B cell (primary cell): ENCODE data around the gene PNLIPRP1. TPM values are rescaled to one million over a fixed set of nuclear protein-coding genes. Genes with fewer than 3 reads are reported as not detected.

Source experiments
- ATAC-seq: fragments of 200-7000 bp; cut with Tn5 transposase; one replicate; pipeline ENCODE4 v1.10.0; 2021; ENCODE audit warnings: low read depth, mild to moderate bottlenecking, moderate number of reproducible peaks, moderate library complexity
- CTCF ChIA-PET: fragments of 350-600 bp; sonication (Branson Sonifier 250); formaldehyde crosslinking; loops from one replicate; lab custom pipeline; 2021; ENCODE audit warnings: antibody characterized with exemption, inconsistent platforms; lab: Charles Lee
- POLR2A ChIA-PET: fragments of 350-600 bp; sonication (Branson Sonifier 250); formaldehyde crosslinking; loops from one replicate; lab custom pipeline; 2021; ENCODE audit warnings: antibody characterized with exemption; lab: Charles Lee
- DNase-seq: peaks from one replicate; pipeline ENCODE4 v3.0.0; 2013
- H2AFZ ChIP-seq: 2 replicates; pipeline ENCODE4 v1.6.1; 2012; ENCODE audit warnings: mild to moderate bottlenecking, low read depth, low read length; ENCODE audit not compliant: insufficient read depth, poor library complexity, severe bottlenecking
- H3K27ac ChIP-seq, 2 donors: 1 replicate in 1 of 2; 2 replicates in 1 of 2; pipeline ENCODE4 v1.5.1; 2012 to 2013; ENCODE audit warnings: low read length in 2 of 2, mild to moderate bottlenecking in 2 of 2, moderate library complexity in 1 of 2
- H3K27me3 ChIP-seq, 4 experiments: fragments of 200-600 bp in 1 of 4; sonication (generic) in 1 of 4; replicated peaks in 1 of 4; 1 replicate in 2 of 4; 2 replicates in 2 of 4; pipeline versions ENCODE4 v1.6.1 to v1.7.0; 2013 to 2016; ENCODE audit warnings: low read length in 3 of 4, mild to moderate bottlenecking in 2 of 4, mixed read lengths in 1 of 4, moderate library complexity in 1 of 4; ENCODE audit not compliant: insufficient read depth in 4 of 4, control insufficient read depth in 3 of 4; ENCODE audit errors: control extremely low read depth in 1 of 4
- H3K36me3 ChIP-seq, 2 experiments: replicated peaks in 1 of 2; 1 replicate in 1 of 2; 2 replicates in 1 of 2; pipeline versions ENCODE4 v1.6.1 to v1.7.1; 2013; ENCODE audit warnings: low read length in 1 of 2; ENCODE audit not compliant: insufficient read depth in 2 of 2, control insufficient read depth in 1 of 2; ENCODE audit errors: control extremely low read depth in 1 of 2, extremely low read depth in 1 of 2
- H3K4me1 ChIP-seq, 2 donors: fragments of 200-600 bp in 1 of 2; sonication (generic) in 1 of 2; 1 replicate in 1 of 2; 2 replicates in 1 of 2; pipeline versions ENCODE4 v1.5.1 to v1.6.1; 2013 to 2017; ENCODE audit warnings: low read length in 2 of 2; ENCODE audit not compliant: control insufficient read depth in 2 of 2, insufficient read depth in 2 of 2
- H3K4me2 ChIP-seq: replicated peaks from 2 replicates; pipeline ENCODE3; 2012; ENCODE audit warnings: mild to moderate bottlenecking, low read depth, low read length; ENCODE audit not compliant: poor library complexity, severe bottlenecking
- H3K4me3 ChIP-seq, 5 experiments: fragments of 200-600 bp in 1 of 5; sonication (generic) in 1 of 5; 1 replicate in 3 of 5; 2 replicates in 2 of 5; pipeline versions ENCODE4 v1.5.1 to v1.7.0; 2011 to 2016; ENCODE audit warnings: low read length in 4 of 5, mild to moderate bottlenecking in 4 of 5, low read depth in 2 of 5, control low read depth in 1 of 5, moderate library complexity in 1 of 5; ENCODE audit not compliant: insufficient read depth in 1 of 5; ENCODE audit errors: control extremely low read depth in 1 of 5, extremely low read depth in 1 of 5
- H3K79me2 ChIP-seq: fragments of 200-600 bp; sonication (generic); one replicate; pipeline ENCODE4 v1.6.0; 2016; ENCODE audit warnings: low read length; ENCODE audit not compliant: control insufficient read depth, insufficient read depth
- H3K9ac ChIP-seq: fragments of 200-600 bp; sonication (generic); 2 replicates; pipeline ENCODE4 v1.6.1; 2017; ENCODE audit warnings: mild to moderate bottlenecking, low read length, moderate library complexity
- H3K9me3 ChIP-seq, 3 donors: one replicate each; pipeline versions ENCODE4 v1.6.1 to v1.7.1; 2013; ENCODE audit warnings: low read length in 2 of 3; ENCODE audit not compliant: control insufficient read depth in 2 of 3, insufficient read depth in 1 of 3; ENCODE audit errors: control extremely low read depth in 1 of 3
- H4K20me1 ChIP-seq: 2 replicates; pipeline ENCODE4 v1.6.0; 2012; ENCODE audit warnings: mild to moderate bottlenecking, low read length; ENCODE audit not compliant: insufficient read depth, control insufficient read depth, poor library complexity, severe bottlenecking
- H3K27ac Mint-ChIP-seq: one replicate; pipeline ENCODE4 v1.8.0; 2021; ENCODE audit warnings: mixed read lengths
- H3K27me3 Mint-ChIP-seq: one replicate; pipeline ENCODE4 v1.8.0; 2021; ENCODE audit warnings: mixed read lengths
- H3K4me1 Mint-ChIP-seq: one replicate; pipeline ENCODE4 v1.8.0; 2021; ENCODE audit warnings: mixed read lengths
- H3K4me3 Mint-ChIP-seq: one replicate; pipeline ENCODE4 v1.8.0; 2021; ENCODE audit warnings: mixed read lengths
- H3K9me3 Mint-ChIP-seq: one replicate; pipeline ENCODE4 v1.8.0; 2022; ENCODE audit warnings: mixed read lengths; ENCODE audit not compliant: insufficient read depth
- CTCF ChIP-seq: fragments of 200-600 bp; IDR thresholded peaks from one replicate; pipeline ENCODE4 v1.8.0; 2022; ENCODE audit warnings: antibody characterized with exemption, mild to moderate bottlenecking
- EZH2 ChIP-seq: IDR thresholded peaks from 2 replicates; pipeline ENCODE4 v1.6.1; 2012; ENCODE audit warnings: borderline replicate concordance, low read depth, mild to moderate bottlenecking, moderate library complexity, low read length; ENCODE audit not compliant: insufficient read depth, poor library complexity, severe bottlenecking
- WGBS: methylation state at CpG from one replicate; pipeline ENCODE4 v1.1.5; 2013; ENCODE audit warnings: missing lambda C conversion rate; ENCODE audit not compliant: insufficient coverage; 5-methylcytosine and 5-hydroxymethylcytosine counted together
- intact Hi-C: fragments of 100-400 bp; cut with micrococcal nuclease; formaldehyde crosslinking; loops from one replicate; pipeline ENCODE4 v1.10.0; 2022
- polyA plus RNA-seq: library from polyadenylated mRNA; depleted of rRNA; stranded (reverse); fragments of >200 nt; gene quantifications from 2 replicates; pipeline ENCODE4 v1.2.3, GENCODE V29; 2012
- total RNA-seq, 2 donors: library from RNA; stranded (reverse); fragments of 120-200 nt in 1 of 2; gene quantifications; 1 replicate in 1 of 2; 2 replicates in 1 of 2; pipeline versions ENCODE4 v1.2.3 to v1.2.4, GENCODE V29; 2013 to 2022

The PNLIPRP1 gene
- total and polyA plus RNA-seq, 2 donors (not counting 1 experiment from before 2014, with no cell fraction given) = not detected

GRCh38 chr10:116548301-116548700, 42.5 kb upstream of the PNLIPRP1 start:
- Histone ChIP-seq H4K20me1 (no peaks in the 10 kb centered on the region), H3K27me3 (no peaks in the 10 kb centered on the region), H3K4me2 (no peak overlapping the region), H3K4me1 (no peaks in the 10 kb centered on the region), H3K79me2 (no peaks in the 10 kb centered on the region), H3K27ac (no peak overlapping the region), H3K9me3 (no peaks in the 10 kb centered on the region), H3K9ac (no peak overlapping the region), H2AFZ (no peak overlapping the region), H3K36me3 (no peaks in the 10 kb centered on the region), H3K4me3 (no peak overlapping the region)
- ChIA-PET CTCF (no interaction called here), POLR2A (no interaction called here)
- H3K4me3 Mint-ChIP-seq = no peak overlapping the region
- DNase-seq (no peak), ATAC-seq (no peak)
- intact Hi-C loops = no loop called here
- 82% methylated on average over 3 of the region's 5 CpGs for WGBS
- H3K27me3 Mint-ChIP-seq = no peaks in the 10 kb centered on the region
- H3K27ac Mint-ChIP-seq = no peak overlapping the region
- no peaks in the 10 kb centered on the region for H3K4me1 Mint-ChIP-seq
- H3K9me3 Mint-ChIP-seq = no peaks in the 10 kb centered on the region
- TF ChIP-seq EZH2 = no peak
- TF ChIP-seq CTCF = no peak

GRCh38 chr10:116553378-116553980, 37.3 kb upstream of the PNLIPRP1 start:
- H3K27me3 ChIP-seq = no peaks in the 10 kb centered on the region
- no peak overlapping the region for H3K4me3 Mint-ChIP-seq
- POLR2A ChIA-PET = no interaction called here
- no peaks in the 10 kb centered on the region for H3K4me1 ChIP-seq
- no peaks in the 10 kb centered on the region for H4K20me1 ChIP-seq
- no peak overlapping the region for H3K4me3 ChIP-seq
- no peaks in the 10 kb centered on the region for H3K27me3 Mint-ChIP-seq
- H3K4me2 ChIP-seq = no peak overlapping the region
- no peak overlapping the region for H3K27ac ChIP-seq
- ATAC-seq = no peak
- no peaks in the 10 kb centered on the region for H3K4me1 Mint-ChIP-seq
- TF ChIP-seq EZH2 = no peak
- no peak for DNase-seq
- intact Hi-C loops = no loop called here
- WGBS = 90% methylated on average over 8 of the region's 13 CpGs
- H2AFZ ChIP-seq = no peak overlapping the region
- H3K9me3 ChIP-seq = peaks cover 0 to 1% (median 0%) of the 10 kb centered on the region in 3 donors
- CTCF ChIA-PET = no interaction called here
- no peak overlapping the region for H3K9ac ChIP-seq
- no peak overlapping the region for H3K27ac Mint-ChIP-seq
- no peaks in the 10 kb centered on the region for H3K9me3 Mint-ChIP-seq
- no peaks in the 10 kb centered on the region for H3K79me2 ChIP-seq
- H3K36me3 ChIP-seq = no peaks in the 10 kb centered on the region
